GM18520 (cell line): ENCODE data around the gene OGDH.
"Not testable (repeated sequence)": the region's sequence is repeated elsewhere in the genome, so short reads cannot be mapped to it uniquely, and the experiment has no call there.

ENCODE experiments used
- ATAC-seq: cut with Tn5 transposase; IDR thresholded peaks from one replicate; pipeline ENCODE4 v1.9.1; 2021; ENCODE audit not compliant: unreplicated experiment

OGDH gene

GRCh38 chr7:44666566-44666965, 60.1 kb downstream of the OGDH start:
- no peak for ATAC-seq

- no peak for ATAC-seq
Measured at GRCh38 chr7:44667190-44667589, 60.8 kb downstream of the OGDH start.

DNA sequence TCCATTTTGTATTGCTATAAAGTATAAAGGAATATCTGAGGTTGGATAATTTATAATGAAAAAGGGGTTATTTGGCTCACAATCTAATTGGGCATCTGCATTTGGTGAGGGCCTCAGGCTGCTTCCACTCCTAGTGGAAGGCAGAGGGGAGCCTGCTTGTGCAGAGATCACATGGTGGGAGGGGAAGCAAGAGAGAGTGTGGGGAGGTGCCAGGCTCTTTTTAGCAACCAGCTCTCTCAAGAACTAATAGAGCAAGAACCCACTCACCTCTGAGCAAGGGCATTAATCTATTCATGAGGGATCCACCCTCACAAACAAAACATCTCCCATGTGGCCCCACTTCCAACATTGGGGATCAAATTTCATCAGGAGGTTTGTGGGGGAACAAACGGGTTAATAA, 64.6 kb downstream of the OGDH start:
- ATAC-seq: no peak

DNA sequence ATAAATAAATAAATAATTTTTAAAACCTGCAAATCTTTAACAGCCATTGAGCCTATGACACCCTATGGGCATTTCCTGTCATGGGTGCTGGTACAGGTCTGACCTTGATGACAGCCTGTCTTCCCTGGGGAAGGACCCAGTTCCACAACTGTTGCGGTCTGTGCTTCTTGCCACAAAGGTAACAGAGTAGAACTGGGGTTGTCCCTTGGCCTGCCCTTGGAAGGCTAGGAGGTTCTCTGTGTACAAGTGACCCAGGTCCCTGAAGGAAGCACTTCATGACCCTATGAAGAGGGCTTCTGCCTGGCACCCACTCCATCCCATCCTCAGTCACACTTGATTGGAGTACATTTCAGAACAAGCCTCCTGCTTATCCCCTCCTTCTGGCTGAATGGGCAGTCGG, 66.9 kb downstream of the OGDH start:
- no peak for ATAC-seq

DNA sequence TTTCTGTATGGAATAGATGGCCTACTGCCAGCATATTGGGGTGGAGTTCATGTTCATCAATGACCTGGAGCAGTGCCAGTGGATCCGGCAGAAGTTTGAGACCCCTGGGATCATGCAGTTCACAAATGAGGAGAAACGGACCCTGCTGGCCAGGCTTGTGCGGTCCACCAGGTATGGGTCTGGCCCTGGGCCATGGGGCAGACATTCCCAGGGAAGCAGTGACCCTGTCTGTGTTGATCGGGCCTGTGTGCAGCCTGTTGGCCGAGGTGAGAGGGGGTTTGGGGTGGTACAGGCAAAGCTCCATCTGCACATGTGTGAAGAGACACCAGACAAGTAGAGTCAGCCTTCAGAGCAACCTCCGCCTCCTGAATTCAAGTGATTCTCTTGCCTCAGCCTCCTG, 67.3 kb downstream of the OGDH start:
- ATAC-seq: no peak

- ATAC-seq: no peak
Measured at GRCh38 chr7:44674381-44674780, 68.0 kb downstream of the OGDH start.

DNA sequence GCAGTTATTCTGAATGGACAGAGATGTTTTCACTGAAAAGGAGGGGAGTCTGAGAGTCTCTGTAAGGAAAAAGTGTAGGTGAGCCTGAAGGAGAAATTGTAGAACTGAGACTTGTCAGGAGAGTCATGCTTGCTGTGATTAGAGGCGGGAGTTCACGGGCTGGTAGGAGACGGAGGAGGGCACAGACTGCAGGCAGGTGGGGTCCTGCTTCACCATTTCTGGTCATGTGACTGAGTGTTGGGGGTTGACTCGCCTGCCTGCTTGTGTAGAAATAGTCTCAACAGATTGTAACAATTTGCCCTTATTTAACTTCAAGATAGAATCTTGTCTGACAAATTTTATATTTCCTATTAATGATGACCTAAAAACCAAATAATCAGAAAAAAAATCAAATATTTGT, 70.3 kb downstream of the OGDH start:
- no peak for ATAC-seq

DNA sequence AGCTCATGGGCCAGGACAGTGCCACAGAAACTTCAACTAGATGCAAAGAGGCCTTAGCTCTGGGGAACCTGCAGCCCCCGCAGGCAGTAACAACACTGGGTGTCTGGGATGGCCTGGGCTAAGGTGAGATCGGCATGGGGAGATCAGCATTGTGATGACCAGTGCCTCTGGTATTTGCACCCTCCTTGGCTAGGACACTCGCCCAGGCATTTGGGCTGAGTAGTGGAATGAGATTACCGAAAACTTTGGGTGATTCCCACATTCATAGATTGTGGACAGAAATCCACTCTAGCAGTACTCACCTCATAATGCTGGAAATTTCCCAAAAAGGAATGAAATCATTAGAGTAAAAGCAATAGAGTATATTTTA, 71.7 kb downstream of the OGDH start:
- ATAC-seq: no peak

DNA sequence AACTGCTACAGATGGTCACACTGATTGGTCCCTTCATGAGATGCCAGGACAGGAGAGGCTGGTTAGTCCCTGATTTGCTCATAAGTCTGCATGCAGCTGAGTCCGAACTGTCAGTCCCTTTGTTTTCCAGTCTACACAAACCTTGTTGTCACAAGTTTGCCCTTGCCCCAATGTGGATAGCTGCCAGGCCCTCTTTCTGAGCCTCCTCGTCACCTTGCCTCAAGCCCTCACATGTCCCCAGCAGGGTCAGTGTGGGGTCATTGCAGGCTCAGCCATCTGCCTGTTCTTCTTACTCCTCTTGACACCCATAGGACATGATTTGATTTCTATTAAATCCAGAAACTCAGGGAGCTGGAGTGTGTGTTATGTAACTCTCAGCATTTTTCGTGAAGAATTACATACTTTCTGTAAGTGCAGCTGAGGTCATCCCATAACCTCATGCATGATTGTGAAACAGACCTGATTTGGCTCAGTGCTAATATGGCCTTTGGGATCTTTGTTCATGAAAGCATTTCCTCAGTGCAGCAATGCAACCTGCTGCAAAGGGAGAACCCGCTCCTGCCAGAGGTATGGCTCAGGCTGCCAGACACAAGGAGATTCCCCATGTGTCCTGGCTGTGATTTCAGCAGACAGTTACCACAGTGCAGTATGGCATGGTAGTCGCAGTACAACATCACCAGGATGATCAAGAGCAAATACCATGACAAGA, 72.2 kb downstream of the OGDH start:
- no peak for ATAC-seq

GRCh38 chr7:44681645-44682044, 75.2 kb downstream of the OGDH start:
- no peak for ATAC-seq

- ATAC-seq: no peak
Measured at GRCh38 chr7:44685723-44686122, 79.3 kb downstream of the OGDH start.

DNA sequence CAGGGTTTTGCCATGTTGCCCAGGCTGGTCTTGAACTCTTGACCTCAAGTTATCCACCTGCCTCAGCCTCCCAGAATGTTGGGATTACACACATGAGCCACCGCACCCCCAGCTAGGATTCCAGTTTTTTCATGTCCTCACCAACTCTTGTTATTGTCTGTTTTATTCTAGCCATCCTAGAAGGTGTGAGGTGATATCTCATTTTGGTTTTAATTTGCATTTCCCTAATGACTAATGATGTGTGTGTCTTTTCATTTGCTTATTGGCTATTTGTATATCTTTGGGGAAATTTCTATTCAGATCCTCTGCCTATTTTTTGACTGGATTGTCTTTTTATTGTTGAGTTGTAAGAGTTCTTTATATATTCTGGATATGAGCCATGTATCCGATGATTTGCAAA, 83.0 kb downstream of the OGDH start:
- ATAC-seq: no peak

DNA sequence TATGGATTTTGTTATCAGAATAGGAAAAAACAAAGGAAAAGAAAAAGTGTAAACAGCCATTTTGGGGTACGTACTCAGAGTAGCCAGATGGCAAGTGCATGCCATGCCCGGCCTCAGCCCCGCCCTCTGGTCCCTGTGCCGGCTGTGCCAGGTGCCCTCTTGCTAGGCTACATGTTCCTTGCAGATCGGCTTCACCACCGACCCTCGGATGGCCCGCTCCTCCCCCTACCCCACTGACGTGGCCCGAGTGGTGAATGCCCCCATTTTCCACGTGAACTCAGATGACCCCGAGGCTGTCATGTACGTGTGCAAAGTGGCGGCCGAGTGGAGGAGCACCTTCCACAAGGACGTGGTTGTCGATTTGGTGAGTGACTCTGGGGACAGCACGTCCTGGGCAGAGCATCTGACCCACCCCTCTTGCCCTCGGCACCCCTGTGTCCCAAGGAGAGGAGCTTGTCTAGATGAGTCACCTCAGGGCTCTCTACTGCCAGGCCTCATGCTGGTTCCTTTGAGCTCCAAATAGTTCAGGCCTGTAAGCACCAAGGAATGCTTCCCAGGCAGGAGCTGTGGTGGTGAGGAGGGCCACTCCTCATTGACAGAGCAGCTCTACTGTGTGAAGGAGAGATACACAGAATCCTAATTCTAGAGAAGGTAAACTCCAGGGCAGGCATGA, 87.3 kb downstream of the OGDH start:
- ATAC-seq: no peak

GRCh38 chr7:44694326-44694725, 87.9 kb downstream of the OGDH start:
- ATAC-seq: no peak

DNA sequence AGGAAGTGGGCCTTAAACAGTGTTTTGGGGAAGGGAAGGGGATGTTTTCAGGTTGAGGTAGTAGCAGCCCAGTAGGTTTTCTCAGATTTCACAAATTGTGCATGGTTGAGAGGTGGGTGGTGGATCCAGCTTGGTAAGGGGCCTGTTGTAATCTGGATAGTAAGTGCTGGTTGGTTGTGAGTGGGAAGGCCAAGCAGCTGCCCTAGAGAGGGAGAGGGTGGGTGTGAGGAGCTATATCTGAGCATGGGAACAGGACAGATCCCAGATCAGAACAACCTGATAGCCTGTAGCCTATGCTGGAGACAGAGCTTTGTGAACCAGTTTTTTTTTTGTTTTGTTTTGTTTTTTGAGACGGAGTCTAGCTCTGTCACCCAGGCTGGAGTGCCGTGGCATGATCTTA, 88.3 kb downstream of the OGDH start:
- ATAC-seq: no peak

DNA sequence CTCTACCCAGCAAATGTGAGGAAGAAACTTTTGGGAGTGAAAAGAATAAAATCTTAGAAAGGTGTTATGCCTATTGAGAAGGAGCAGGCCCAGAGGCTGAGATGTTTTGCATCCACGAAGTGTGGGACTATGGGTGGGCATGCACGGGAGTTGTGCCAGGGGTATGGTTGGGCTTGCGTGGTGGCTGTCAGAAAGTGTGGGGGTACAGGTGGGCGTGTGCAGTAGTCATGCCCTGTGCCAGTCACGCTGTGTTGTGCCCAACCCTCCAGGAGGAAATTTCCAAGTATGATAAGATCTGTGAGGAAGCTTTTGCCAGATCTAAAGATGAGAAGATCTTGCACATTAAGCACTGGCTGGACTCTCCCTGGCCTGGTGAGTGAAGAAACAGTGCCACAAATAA, 89.3 kb downstream of the OGDH start:
- ATAC-seq: no peak

GRCh38 chr7:44696728-44697127, 90.3 kb downstream of the OGDH start:
- no peak for ATAC-seq

- ATAC-seq: no peak
Measured at GRCh38 chr7:44697136-44698045, 91.0 kb downstream of the OGDH start.

DNA sequence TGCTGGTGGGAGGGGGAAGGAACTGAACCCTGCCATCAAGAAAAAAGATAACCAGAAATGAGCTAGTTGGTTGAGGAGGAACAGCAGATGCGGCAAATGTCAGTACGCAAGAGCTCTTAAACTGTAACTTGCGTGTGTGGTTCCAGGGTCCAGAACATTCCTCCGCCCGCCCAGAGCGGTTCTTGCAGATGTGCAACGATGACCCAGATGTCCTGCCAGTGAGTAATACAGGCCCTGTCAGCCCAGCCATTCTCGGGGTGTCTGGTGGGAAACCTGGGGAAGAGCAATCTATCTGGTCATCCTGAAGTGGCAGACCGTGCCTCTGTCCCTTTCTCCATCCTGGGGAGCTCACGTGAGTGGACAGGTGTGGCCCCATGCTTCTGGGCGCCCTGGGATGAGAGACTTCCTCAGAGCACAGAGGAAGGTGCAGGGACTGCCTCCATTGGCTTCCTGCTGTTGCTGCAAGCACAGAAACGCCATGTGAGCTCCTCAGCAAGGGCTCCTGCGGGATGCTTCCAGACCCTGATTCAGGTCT, 91.7 kb downstream of the OGDH start:
- no peak for ATAC-seq

DNA sequence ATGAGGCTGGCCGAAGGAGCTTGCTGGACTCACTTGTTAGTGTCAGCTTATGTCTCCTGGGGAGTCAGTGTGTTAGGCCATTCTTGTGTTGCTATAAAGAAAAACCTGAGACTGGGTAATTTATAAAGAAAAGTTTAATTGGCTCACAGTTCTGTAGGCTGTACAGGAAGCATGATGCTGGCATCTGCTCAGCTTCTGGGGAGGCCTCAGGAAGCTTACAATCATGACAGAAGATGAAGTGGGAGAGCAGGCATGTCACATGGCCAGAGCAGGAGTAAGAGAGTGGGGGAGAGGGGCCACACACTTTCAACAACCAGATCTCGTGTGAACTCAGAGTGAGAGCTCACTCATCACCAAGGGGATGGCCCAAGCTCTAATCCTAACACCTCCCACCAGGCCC, 93.2 kb downstream of the OGDH start:
- not testable (repeated sequence) for ATAC-seq

GRCh38 chr7:44700322-44700721, 93.9 kb downstream of the OGDH start:
- ATAC-seq: no peak

GRCh38 chr7:44703391-44703790, 97.0 kb downstream of the OGDH start:
- not testable (repeated sequence) for ATAC-seq
